NCI-H2107 treated with DMSO at 0.1 percent for 48 hours (cell line): ENCODE results near the gene ATL3.
"Not testable (repeated sequence)": the region's sequence is repeated elsewhere in the genome, so short reads cannot be mapped to it uniquely, and the experiment has no call there.

Experiments
- DNase-seq: peaks from one replicate; lab custom pipeline; 2025; ENCODE audit not compliant: unreplicated experiment; lab: John Stamatoyannopoulos, UW

Gene ATL3, protein sequence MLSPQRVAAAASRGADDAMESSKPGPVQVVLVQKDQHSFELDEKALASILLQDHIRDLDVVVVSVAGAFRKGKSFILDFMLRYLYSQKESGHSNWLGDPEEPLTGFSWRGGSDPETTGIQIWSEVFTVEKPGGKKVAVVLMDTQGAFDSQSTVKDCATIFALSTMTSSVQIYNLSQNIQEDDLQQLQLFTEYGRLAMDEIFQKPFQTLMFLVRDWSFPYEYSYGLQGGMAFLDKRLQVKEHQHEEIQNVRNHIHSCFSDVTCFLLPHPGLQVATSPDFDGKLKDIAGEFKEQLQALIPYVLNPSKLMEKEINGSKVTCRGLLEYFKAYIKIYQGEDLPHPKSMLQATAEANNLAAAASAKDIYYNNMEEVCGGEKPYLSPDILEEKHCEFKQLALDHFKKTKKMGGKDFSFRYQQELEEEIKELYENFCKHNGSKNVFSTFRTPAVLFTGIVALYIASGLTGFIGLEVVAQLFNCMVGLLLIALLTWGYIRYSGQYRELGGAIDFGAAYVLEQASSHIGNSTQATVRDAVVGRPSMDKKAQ

GRCh38 chr11:63671322-63672155, at the start of gene ATL3:
TSS of gene ATL3 (minus strand) at chr11:63671376. CDS start at chr11:63671335, 41 bp downstream.
- peak; percentile 34 for DNase-seq

- DNase-seq, result no peak
Measured at GRCh38 chr11:63720611-63721010, 49.4 kb upstream of the ATL3 start.

DNA sequence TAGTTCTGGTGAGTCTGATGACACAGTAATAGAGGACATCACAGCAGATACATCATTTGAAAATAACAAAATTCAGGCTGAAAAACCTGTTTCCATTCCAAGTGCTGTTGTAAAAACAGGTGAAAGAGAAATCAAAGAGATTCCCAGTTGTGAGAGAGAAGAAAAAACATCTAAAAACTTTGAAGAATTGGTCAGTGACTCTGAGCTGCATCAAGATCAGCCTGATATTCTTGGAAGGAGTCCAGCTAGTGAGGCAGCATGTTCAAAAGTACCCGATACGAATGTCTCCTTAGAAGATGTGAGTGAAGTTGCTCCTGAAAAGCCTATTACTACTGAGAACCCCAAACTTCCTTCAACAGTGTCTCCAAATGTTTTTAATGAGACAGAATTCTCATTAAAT, 48.8 kb upstream of the ATL3 start:
- DNase-seq, result no peak

DNA sequence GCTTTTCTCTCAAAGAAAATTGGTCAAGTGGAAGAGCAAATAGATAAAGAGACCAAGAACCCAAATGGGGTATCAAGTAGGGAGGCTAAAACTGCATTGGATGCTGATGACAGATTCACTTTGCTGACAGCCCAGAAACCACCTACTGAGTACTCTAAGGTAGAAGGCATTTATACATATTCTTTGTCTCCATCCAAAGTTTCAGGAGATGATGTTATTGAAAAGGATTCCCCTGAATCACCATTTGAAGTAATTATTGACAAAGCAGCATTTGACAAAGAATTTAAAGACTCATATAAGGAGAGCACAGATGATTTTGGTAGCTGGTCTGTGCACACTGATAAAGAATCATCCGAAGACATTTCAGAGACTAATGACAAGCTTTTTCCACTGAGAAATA, 47.8 kb upstream of the ATL3 start:
- DNase-seq, result no peak

GRCh38 chr11:63716046-63716445, 44.9 kb upstream of the ATL3 start:
- DNase-seq, result no peak

DNA sequence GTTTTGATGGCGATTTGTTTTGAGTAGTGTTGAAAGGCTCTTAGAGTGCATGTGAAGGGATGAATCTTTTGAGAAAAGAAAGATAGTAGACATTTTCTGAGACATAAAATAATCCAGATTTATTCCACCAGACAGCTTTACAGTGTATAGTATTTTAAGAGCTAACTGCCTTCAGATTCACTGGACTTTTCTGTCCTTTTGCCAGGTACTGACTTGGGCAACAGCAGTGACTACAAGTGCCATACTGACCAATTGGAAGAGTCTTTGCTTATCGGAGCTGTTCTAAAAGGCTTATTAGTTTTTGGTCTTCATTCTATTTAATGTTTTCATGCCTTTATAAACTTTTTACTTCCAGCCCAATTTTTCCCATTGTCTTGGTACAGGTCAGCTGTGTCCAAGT, 42.6 kb upstream of the ATL3 start:
- DNase-seq, result no peak

GRCh38 chr11:63711838-63712237, 40.7 kb upstream of the ATL3 start:
- no peak for DNase-seq

DNA sequence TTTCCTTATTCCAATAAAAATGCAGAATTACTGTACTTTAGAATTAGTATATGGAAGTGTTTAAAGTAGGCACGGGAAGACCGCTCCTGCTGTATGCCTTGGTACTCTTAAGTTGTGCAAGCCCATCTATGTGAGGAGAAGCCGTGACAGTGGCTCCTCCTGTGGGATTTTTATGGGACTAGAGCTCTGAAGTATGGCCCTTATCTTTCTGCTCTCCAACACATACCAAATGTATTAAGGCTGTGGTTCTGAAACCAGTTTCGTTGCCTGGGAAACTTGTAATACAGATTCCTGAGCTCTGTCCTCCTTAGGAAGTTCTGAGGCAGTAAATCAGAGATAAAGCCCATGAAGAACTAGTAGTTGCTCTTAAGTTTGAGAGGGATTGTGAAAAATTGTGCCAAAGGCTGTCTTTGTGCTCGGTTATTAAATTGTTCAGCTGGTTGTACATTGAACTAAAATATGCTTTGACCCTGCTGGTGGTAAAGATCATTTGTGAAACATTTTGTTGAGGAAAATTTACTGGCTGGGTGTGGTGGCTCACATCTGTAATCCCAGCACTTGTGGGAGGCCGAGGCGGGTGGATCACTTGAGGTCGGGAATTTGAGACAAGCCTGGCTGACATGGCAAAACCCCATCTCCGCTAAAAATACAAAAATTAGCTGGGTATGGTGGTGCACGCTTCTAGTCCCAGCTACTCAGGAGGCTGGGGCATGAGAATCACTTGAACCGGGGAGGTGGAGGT, 39.5 kb upstream of the ATL3 start:
- DNase-seq, result no peak

- DNase-seq, result no peak
Measured at GRCh38 chr11:63709336-63709884, 38.2 kb upstream of the ATL3 start.

DNA sequence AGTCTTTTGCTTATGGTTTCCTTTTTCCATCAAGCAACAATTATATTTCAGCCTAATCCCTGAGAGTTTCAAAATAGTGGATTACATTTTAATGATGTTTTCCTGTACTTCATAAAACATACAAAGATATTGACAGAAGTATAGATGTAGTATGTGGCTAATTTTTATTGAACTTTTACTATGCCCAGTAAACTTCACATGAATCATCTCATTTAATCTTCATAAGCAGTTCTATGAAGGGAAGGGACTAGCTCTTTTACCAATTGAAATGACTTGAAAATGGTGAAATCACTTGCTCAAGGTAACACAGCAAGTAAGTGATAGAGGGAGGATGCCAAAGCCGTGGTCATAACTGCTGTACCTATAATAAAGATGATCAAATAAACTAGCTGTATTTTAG, 37.6 kb upstream of the ATL3 start:
- DNase-seq, result no peak

GRCh38 chr11:63705526-63705925, 34.4 kb upstream of the ATL3 start:
- DNase-seq, result no peak

DNA sequence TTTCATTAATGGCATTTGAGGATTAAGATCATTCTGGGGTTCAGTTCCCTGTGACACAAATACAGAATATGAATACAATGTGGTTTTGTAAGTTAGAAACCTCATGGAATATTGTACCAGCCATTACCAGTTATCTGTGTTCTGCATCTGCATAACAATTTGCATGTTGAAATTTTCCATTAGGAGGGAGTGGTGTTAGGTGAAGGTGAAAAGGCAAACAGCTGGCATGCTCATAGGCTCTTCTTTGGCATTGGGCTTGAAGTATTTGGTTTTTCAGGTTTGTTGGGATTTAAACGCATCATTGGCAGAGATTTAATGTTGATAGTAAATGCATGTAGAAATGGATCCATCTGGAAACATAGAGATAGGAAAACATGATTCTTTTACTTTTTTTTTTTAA, 28.7 kb upstream of the ATL3 start:
- no peak for DNase-seq

DNA sequence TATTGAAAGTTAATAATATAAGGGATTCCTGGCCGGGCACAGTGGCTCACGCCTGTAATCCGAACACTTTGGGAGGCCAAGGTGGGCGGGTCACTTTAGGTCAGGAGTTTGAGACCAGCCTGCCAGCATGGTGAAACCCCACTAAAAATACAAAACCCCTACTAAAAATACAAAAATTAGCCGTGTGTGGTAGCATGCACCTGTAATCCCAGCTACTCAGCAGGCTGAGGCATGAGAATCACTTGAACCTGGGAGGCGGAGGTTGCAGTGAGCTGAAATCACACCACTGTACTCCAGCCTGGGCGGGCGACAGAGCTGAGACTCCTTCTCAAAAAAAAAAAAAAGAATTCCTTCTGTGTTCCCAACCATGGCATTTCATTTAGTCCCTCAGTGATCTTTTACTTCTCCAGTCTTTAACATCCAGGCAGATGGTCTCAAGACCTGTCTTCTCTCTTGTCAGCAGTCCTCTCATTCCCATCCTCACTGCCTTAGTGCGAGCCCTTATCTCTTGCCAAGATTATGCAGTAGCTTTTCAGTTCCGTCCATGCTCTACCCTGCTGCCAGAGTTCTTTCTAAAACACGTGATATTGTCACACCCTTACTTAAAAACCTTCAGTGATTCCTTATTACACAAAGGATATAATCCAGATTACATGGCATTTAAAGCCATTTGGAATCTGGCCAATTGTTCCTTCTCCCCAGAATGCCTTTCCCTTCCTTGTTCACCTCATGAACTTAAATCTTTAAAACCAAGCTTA, 28.0 kb upstream of the ATL3 start:
- DNase-seq, result no peak

- DNase-seq, result no peak
Measured at GRCh38 chr11:63694596-63694995, 23.4 kb upstream of the ATL3 start.

- no peak for DNase-seq
Measured at GRCh38 chr11:63687845-63688244, 16.7 kb upstream of the ATL3 start.

- no peak for DNase-seq
Measured at GRCh38 chr11:63686926-63687325, 15.8 kb upstream of the ATL3 start.

DNA sequence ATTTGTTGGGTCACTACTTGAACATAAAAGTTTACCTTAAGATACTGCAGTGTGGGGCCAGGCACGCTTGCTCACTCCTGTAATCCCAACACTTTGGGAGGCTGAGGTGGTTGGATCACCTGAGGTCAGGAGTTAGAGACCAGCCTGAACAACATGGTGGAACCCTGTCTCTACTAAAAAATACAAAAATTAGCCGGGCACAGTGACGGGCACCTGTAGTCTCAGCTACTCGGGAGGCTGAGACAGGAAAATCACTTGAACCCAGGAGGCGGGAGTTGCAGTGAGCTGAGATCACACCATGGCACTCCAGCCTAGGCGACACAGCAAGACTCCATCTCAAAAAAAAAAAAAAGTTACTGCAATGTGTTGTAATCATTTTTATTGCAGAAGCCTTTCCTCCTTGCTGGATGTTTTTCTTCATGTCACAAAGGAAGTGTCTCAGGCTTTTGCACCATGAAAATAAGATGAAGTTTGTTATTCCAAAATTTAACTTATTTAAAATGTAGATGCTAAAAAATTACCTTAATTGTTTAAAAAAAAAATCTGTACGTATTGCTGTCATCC, 14.1 kb upstream of the ATL3 start:
- DNase-seq, result not testable (repeated sequence)

GRCh38 chr11:63683133-63683991, 12.2 kb upstream of the ATL3 start:
- DNase-seq, result no peak
